Loucy (cell line): ENCODE data around the gene ARSG.
"Not testable (repeated sequence)": the region's sequence is repeated elsewhere in the genome, so short reads cannot be mapped to it uniquely, and the experiment has no call there.

ENCODE experiments used
- CTCF ChIP-seq: fragments of 200-600 bp; sonication (generic); conservative IDR thresholded peaks from 2 replicates; pipeline ENCODE4 v1.5.1; 2014; ENCODE audit warnings: mild to moderate bottlenecking, antibody characterized with exemption, low read length
- EZH2phosphoT487 ChIP-seq: fragments of 200-600 bp; IDR thresholded peaks from 2 replicates; pipeline ENCODE4 v1.6.1; 2018; ENCODE audit warnings: antibody characterized with exemption, mild to moderate bottlenecking, moderate library complexity, borderline replicate concordance

DNA sequence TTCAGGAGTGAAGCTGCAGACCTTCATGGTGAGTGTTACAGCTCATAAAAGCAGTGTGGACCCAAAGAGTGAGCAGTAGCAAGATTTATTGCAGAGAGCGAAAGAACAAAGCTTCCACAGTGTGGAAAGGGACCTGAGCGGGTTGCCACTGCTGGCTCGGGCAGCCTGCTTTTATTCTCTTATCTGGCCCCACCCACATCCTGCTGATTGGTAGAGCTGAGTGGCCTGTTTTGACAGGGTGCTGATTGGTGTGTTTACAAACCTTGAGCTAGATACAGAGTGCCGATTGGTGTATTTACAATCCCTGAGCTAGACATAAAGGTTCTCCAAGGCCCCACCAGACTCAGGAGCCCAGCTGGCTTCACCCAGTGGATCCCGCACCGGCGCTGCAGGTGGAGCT, 17.2 kb downstream of the ARSG start:
- TF ChIP-seq EZH2phosphoT487, CTCF: not testable (repeated sequence)
